CD14-positive monocyte (primary cell): ENCODE measurements around the gene FAM171A1. TPM values are rescaled to one million over a fixed set of nuclear protein-coding genes. Genes with fewer than 3 reads are reported as not detected.
A peak's percentile ranks its signal among the peaks of the same experiment; 100 is the strongest.
"Not testable (repeated sequence)": the region's sequence is repeated elsewhere in the genome, so short reads cannot be mapped to it uniquely, and the experiment has no call there.

ENCODE experiments used
- DNase-seq, 3 donors: peaks; one replicate each; pipeline ENCODE4 v3.0.0-alpha.2; 2011 to 2022
- H2AFZ ChIP-seq: 2 replicates; pipeline ENCODE4 v1.6.0; 2012; ENCODE audit warnings: mild to moderate bottlenecking, low read depth, low read length, inconsistent platforms; ENCODE audit not compliant: insufficient read depth, poor library complexity, severe bottlenecking
- H3K27ac ChIP-seq, 2 donors: 1 replicate in 1 of 2; 2 replicates in 1 of 2; pipeline ENCODE4 v1.5.1; 2012 to 2013; ENCODE audit warnings: low read length in 2 of 2, control low read depth in 1 of 2, inconsistent platforms in 1 of 2, low read depth in 1 of 2, mild to moderate bottlenecking in 1 of 2
- H3K27me3 ChIP-seq, 2 donors: one replicate each; pipeline versions ENCODE4 v1.6.0 to v1.6.1; 2011 to 2013; ENCODE audit warnings: low read length in 2 of 2; ENCODE audit not compliant: control insufficient read depth in 2 of 2, insufficient read depth in 2 of 2
- H3K36me3 ChIP-seq, 2 donors: replicated peaks in 1 of 2; 1 replicate in 1 of 2; 2 replicates in 1 of 2; pipeline versions ENCODE4 v1.5.1 to v1.6.1; 2012 to 2013; ENCODE audit warnings: low read length in 2 of 2, control low read depth in 1 of 2, inconsistent platforms in 1 of 2, mild to moderate bottlenecking in 1 of 2; ENCODE audit not compliant: insufficient read depth in 2 of 2, control insufficient read depth in 1 of 2
- H3K4me1 ChIP-seq, 2 donors: 1 replicate in 1 of 2; 2 replicates in 1 of 2; pipeline versions ENCODE4 v1.5.1 to v1.6.1; 2012 to 2013; ENCODE audit warnings: low read length in 2 of 2, control low read depth in 1 of 2, inconsistent platforms in 1 of 2, mild to moderate bottlenecking in 1 of 2, moderate library complexity in 1 of 2; ENCODE audit not compliant: insufficient read depth in 2 of 2, control insufficient read depth in 1 of 2
- H3K4me2 ChIP-seq: replicated peaks from 2 replicates; pipeline ENCODE3; 2012; ENCODE audit warnings: low read length, moderate library complexity, mild to moderate bottlenecking; ENCODE audit not compliant: poor library complexity, severe bottlenecking; ENCODE audit errors: extremely low read depth
- H3K4me3 ChIP-seq, 3 experiments: fragments of 200-600 bp in 1 of 3; sonication (generic) in 1 of 3; replicated peaks in 1 of 3; 1 replicate in 2 of 3; 2 replicates in 1 of 3; pipeline ENCODE4 v1.5.1; 2011 to 2013; ENCODE audit warnings: low read length in 3 of 3, mild to moderate bottlenecking in 3 of 3, control low read depth in 2 of 3, low read depth in 2 of 3, inconsistent platforms in 1 of 3, moderate library complexity in 1 of 3
- H3K79me2 ChIP-seq: 2 replicates; pipeline ENCODE4 v1.6.0; 2012; ENCODE audit warnings: mild to moderate bottlenecking, control low read depth, inconsistent platforms, low read length, moderate library complexity; ENCODE audit not compliant: insufficient read depth
- H3K9ac ChIP-seq: 2 replicates; pipeline ENCODE4 v1.6.0; 2017; ENCODE audit warnings: low read length, mild to moderate bottlenecking; ENCODE audit not compliant: insufficient read depth, poor library complexity, severe bottlenecking
- H3K9me3 ChIP-seq, 2 donors: replicated peaks in 1 of 2; 1 replicate in 1 of 2; 2 replicates in 1 of 2; pipeline versions ENCODE4 v1.5.1 to v1.6.1; 2012 to 2013; ENCODE audit warnings: low read length in 2 of 2, control low read depth in 1 of 2; ENCODE audit not compliant: control insufficient read depth in 1 of 2, insufficient read depth in 1 of 2
- H4K20me1 ChIP-seq: 2 replicates; pipeline ENCODE4 v1.6.0; 2012; ENCODE audit warnings: mild to moderate bottlenecking, low read length, control low read depth, moderate library complexity; ENCODE audit not compliant: insufficient read depth
- H3K27ac Mint-ChIP-seq, 7 donors: one replicate each; pipeline ENCODE4 v1.8.0; 2020; ENCODE audit warnings: mild to moderate bottlenecking in 7 of 7, mixed read lengths in 7 of 7, moderate library complexity in 6 of 7, inconsistent platforms in 2 of 7
- H3K27me3 Mint-ChIP-seq, 3 donors: one replicate each; pipeline ENCODE4 v1.8.0; 2021 to 2022; ENCODE audit warnings: low read depth in 3 of 3, mild to moderate bottlenecking in 3 of 3, mixed read lengths in 3 of 3, moderate library complexity in 3 of 3, inconsistent platforms in 1 of 3
- H3K36me3 Mint-ChIP-seq, 2 donors: one replicate each; pipeline ENCODE4 v1.8.0; 2020; ENCODE audit warnings: mixed read lengths in 2 of 2, inconsistent platforms in 1 of 2, mild to moderate bottlenecking in 1 of 2
- H3K4me1 Mint-ChIP-seq: one replicate; pipeline ENCODE4 v1.8.0; 2020; ENCODE audit warnings: mild to moderate bottlenecking, mixed read lengths
- H3K4me3 Mint-ChIP-seq, 2 donors: one replicate each; pipeline ENCODE4 v1.8.0; 2020; ENCODE audit warnings: mild to moderate bottlenecking in 2 of 2, mixed read lengths in 2 of 2, moderate library complexity in 1 of 2
- H3K9me3 Mint-ChIP-seq, 7 donors: one replicate each; pipeline ENCODE4 v1.8.0; 2020 to 2022; ENCODE audit warnings: mixed read lengths in 7 of 7, mild to moderate bottlenecking in 6 of 7, moderate library complexity in 6 of 7, inconsistent platforms in 2 of 7
- CTCF ChIP-seq: fragments of 200-600 bp; IDR thresholded peaks from one replicate; pipeline ENCODE4 v1.8.0; 2022; ENCODE audit warnings: antibody characterized with exemption, mild to moderate bottlenecking
- WGBS: methylation state at CpG from one replicate; pipeline ENCODE4 v1.1.5; 2013; ENCODE audit warnings: missing lambda C conversion rate; ENCODE audit not compliant: insufficient coverage; 5-methylcytosine and 5-hydroxymethylcytosine counted together
- intact Hi-C, 2 donors: fragments of 100-400 bp; cut with micrococcal nuclease; formaldehyde crosslinking; loops; one replicate each; pipeline versions ENCODE4 v1.15.0 to v1.15.1; 2023
- polyA plus RNA-seq, 3 donors: library from polyadenylated mRNA; depleted of rRNA in 1 of 3; unstranded in 2 of 3; stranded (reverse) in 1 of 3; fragments of 300-500 nt in 2 of 3; fragments of >200 nt in 1 of 3; fragmentation: Illumina TruSeq in 2 of 3; gene quantifications; 1 replicate in 2 of 3; 2 replicates in 1 of 3; pipeline ENCODE4 v1.2.3, GENCODE V29; 2012 to 2021

FAM171A1 gene
- polyA plus RNA-seq, 3 donors, result not detected

DNA sequence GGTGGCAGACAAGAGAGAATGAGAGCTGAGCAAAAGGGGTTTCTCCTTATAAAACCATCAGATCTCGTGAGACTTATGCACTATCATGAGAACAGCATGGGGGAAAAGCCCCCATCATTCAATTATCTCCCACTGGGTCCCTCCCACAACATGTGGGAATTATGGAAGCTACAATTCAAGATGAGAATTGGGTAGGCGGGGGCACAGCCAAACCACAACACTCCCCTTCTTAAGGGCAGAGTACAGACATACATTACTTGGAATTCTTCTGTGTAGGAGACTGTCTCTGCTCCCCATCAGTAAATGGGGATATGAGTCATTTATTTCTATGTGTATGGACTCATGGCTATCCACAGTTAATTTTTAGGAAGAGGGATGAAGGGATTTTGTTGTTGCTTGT lies 31.2 kb downstream of the FAM171A1 start:
- Histone ChIP-seq H3K9me3 (no peaks in the 10 kb centered on the region), H3K79me2 (no peaks in the 10 kb centered on the region), H3K27ac (no peak overlapping the region), H3K4me3 (no peak overlapping the region), H3K9ac (no peak overlapping the region), H3K4me1 (peaks cover 0 to 4% of the 10 kb centered on the region in 2 donors), H3K4me2 (no peak overlapping the region), H4K20me1 (no peaks in the 10 kb centered on the region), H3K27me3 (peaks cover 0 to 3% of the 10 kb centered on the region in 2 donors), H2AFZ (no peak overlapping the region), H3K36me3 (no peaks in the 10 kb centered on the region)
- TF ChIP-seq CTCF, result no peak
- Mint-ChIP-seq H3K4me3 (no peak overlapping the region), H3K4me1 (peaks cover 5% of the 10 kb centered on the region), H3K9me3 (no peaks in the 10 kb centered on the region), H3K27me3 (peaks cover 5 to 15% (median 11%) of the 10 kb centered on the region in 3 donors), H3K27ac (no peak overlapping the region), H3K36me3 (no peaks in the 10 kb centered on the region)
- intact Hi-C loops, result no loop called here
- no CpG with 5 or more reads among the region's 2 CpGs for WGBS
- no peak for DNase-seq

DNA sequence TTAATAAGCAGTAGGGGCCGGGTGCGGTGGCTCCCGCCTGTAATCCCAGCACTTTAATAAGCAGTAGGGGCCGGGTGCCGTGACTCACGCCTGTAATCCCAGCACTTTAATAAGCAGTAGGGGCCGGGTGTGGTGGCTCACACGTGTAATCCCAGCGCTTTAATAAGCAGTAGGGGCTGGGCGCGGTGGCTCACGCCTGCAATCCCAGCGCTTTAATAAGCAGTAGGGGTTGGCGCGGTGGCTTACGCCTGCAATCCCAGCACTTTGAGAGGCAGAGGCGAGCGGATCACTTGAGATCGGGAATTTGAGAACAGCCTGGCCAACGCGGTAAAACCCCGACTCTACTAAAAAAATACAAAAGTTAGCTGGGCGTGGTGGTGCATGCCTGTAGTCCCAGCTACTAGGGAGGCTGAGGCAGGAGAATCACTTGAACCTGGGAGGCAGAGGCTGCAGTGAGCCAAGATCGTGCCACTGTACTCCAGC lies 33.6 kb downstream of the FAM171A1 start:
- DNase-seq, H3K4me1 Mint-ChIP-seq, H3K27me3 ChIP-seq, H3K79me2 ChIP-seq, H3K4me1 ChIP-seq, H3K9me3 ChIP-seq, H3K9me3 Mint-ChIP-seq, H3K4me3 ChIP-seq, H3K27ac ChIP-seq, intact Hi-C loops, H3K4me2 ChIP-seq, H4K20me1 ChIP-seq, H3K36me3 ChIP-seq, H2AFZ ChIP-seq, H3K9ac ChIP-seq, H3K36me3 Mint-ChIP-seq, H3K4me3 Mint-ChIP-seq: not testable (repeated sequence)
- peak overlapping the region in 1 of 7 donors; percentile 53 for H3K27ac Mint-ChIP-seq
- peaks cover 1 to 18% (median 17%) of the 10 kb centered on the region in 3 donors for H3K27me3 Mint-ChIP-seq
- 97% methylated on average over 24 of the region's 24 CpGs for WGBS
